SK-N-SH (cell line): ENCODE results near the gene TMEM212.
A peak's percentile ranks its signal among the peaks of the same experiment; 100 is the strongest.

Experiments
- EP300 ChIP-seq, 2 experiments: IDR thresholded peaks; 2 replicates each; pipeline versions ENCODE4 v1.4.0 to v1.6.1; 2012; ENCODE audit warnings: borderline replicate concordance in 1 of 2, low read depth in 1 of 2, low read length in 1 of 2
- GABPA ChIP-seq: IDR thresholded peaks from 2 replicates; pipeline ENCODE4 v1.4.0; 2012; ENCODE audit warnings: low read depth, mild to moderate bottlenecking
- JUND ChIP-seq: IDR thresholded peaks from 2 replicates; pipeline ENCODE4 v1.4.0; 2012
- NFIC ChIP-seq: IDR thresholded peaks from 2 replicates; pipeline ENCODE4 v1.4.0; 2012; ENCODE audit warnings: borderline replicate concordance
- POLR2AphosphoS5 ChIP-seq: IDR thresholded peaks from 2 replicates; pipeline ENCODE4 v1.6.1; 2012; ENCODE audit warnings: low read depth, low read length
- SMC3 ChIP-seq: IDR thresholded peaks from 2 replicates; pipeline ENCODE4 v1.6.1; 2012; ENCODE audit warnings: low read depth, low read length, improper control_type of control experiment
- YY1 ChIP-seq: IDR thresholded peaks from 2 replicates; pipeline ENCODE4 v1.4.0; 2012; ENCODE audit warnings: low read depth, mild to moderate bottlenecking
- TF ChIP-seq, protein P1 (sequence below): IDR thresholded peaks from 2 replicates; pipeline ENCODE4; 2012
- TF ChIP-seq, protein P2 (sequence below): fragments of 200-600 bp; sonication (generic); IDR thresholded peaks from 2 replicates; pipeline ENCODE4 v1.6.1; 2017; ENCODE audit warnings: antibody characterized with exemption, mild to moderate bottlenecking, moderate library complexity
- TF ChIP-seq, protein P3 (sequence below): IDR thresholded peaks from 2 replicates; pipeline ENCODE4 v1.4.0; 2012; ENCODE audit warnings: low read depth, borderline replicate concordance

DNA sequence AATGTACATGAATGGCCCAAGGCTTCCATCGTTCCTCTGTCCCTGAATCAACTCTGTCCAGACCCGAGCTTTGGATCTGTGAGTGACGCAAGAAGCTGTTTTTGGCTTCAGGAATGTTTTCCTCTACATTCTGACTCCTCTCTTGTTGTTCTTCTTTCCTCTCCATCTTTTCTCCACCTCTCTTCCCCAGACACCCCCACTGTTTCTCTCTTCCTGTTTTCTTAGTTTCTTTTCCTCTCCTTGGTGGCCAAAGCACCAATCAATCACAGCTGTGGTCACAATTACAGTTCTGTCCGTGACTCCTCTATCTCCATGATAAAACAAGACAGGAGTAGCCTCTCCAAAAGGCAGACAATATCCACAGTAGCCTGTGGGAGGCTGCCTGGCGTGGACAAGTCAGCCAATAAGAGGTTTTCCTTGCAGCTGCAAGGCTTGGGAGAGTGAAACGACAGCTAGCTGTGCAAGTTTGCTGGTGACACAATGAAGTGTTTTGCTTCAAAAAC lies 4.9 kb upstream of the TMEM212 start:
- TF ChIP-seq NFIC (no peak), EP300 (IDR thresholded peaks at IDR 0.05; ENCODE audit: borderline replicate concordance in 1 of 2, low read depth in 1 of 2, low read length in 1 of 2) (no peak), SMC3 (no peak), JUND (no peak), POLR2AphosphoS5 (no peak), YY1 (no peak), GABPA (no peak)
- TF ChIP-seq, protein P1, sequence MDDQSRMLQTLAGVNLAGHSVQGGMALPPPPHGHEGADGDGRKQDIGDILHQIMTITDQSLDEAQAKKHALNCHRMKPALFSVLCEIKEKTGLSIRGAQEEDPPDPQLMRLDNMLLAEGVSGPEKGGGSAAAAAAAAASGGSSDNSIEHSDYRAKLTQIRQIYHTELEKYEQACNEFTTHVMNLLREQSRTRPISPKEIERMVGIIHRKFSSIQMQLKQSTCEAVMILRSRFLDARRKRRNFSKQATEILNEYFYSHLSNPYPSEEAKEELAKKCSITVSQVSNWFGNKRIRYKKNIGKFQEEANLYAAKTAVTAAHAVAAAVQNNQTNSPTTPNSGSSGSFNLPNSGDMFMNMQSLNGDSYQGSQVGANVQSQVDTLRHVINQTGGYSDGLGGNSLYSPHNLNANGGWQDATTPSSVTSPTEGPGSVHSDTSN = peak; percentile 11; the same call in 1 of the 2 replicates
- TF ChIP-seq, protein P2, sequence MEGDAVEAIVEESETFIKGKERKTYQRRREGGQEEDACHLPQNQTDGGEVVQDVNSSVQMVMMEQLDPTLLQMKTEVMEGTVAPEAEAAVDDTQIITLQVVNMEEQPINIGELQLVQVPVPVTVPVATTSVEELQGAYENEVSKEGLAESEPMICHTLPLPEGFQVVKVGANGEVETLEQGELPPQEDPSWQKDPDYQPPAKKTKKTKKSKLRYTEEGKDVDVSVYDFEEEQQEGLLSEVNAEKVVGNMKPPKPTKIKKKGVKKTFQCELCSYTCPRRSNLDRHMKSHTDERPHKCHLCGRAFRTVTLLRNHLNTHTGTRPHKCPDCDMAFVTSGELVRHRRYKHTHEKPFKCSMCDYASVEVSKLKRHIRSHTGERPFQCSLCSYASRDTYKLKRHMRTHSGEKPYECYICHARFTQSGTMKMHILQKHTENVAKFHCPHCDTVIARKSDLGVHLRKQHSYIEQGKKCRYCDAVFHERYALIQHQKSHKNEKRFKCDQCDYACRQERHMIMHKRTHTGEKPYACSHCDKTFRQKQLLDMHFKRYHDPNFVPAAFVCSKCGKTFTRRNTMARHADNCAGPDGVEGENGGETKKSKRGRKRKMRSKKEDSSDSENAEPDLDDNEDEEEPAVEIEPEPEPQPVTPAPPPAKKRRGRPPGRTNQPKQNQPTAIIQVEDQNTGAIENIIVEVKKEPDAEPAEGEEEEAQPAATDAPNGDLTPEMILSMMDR = no peak
- TF ChIP-seq, protein P3, sequence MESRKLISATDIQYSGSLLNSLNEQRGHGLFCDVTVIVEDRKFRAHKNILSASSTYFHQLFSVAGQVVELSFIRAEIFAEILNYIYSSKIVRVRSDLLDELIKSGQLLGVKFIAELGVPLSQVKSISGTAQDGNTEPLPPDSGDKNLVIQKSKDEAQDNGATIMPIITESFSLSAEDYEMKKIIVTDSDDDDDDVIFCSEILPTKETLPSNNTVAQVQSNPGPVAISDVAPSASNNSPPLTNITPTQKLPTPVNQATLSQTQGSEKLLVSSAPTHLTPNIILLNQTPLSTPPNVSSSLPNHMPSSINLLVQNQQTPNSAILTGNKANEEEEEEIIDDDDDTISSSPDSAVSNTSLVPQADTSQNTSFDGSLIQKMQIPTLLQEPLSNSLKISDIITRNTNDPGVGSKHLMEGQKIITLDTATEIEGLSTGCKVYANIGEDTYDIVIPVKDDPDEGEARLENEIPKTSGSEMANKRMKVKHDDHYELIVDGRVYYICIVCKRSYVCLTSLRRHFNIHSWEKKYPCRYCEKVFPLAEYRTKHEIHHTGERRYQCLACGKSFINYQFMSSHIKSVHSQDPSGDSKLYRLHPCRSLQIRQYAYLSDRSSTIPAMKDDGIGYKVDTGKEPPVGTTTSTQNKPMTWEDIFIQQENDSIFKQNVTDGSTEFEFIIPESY = no peak
